Endothelial cell of umbilical vein (primary cell): Measurements from ENCODE around the gene ZNF618. TPM values are rescaled to one million over a fixed set of nuclear protein-coding genes. Genes with fewer than 3 reads are reported as not detected.

Experiments used
- BruUV-seq: library from RNA; stranded (reverse); fragments of 400-500 nt; replicated peaks from 2 replicates; lab custom pipeline; 2021; lab: Mats Ljungman, UMichigan
- CTCF ChIA-PET: fragments of 300-600, 350-600 bp; sonication (Branson Sonifier 250); formaldehyde crosslinking; loops from one replicate; lab custom pipeline; 2021; ENCODE audit warnings: antibody characterized with exemption, inconsistent platforms; lab: Charles Lee
- POLR2A ChIA-PET: fragments of 300-600, 350-600 bp; sonication (Branson Sonifier 250); formaldehyde crosslinking; loops from one replicate; lab custom pipeline; 2021; ENCODE audit warnings: antibody characterized with exemption, inconsistent platforms; lab: Charles Lee
- DNase-seq: peaks from one replicate; pipeline ENCODE4 v3.0.0-alpha.2; 2011; ENCODE audit warnings: low read depth, low spot score
- FAIRE-seq: peaks from 2 replicates; lab custom pipeline; 2011; peaks lifted over from hg19 to GRCh38; lab: Jason Lieb, UNC
- H2AFZ ChIP-seq: 2 replicates; pipeline ENCODE4 v1.6.0; 2012; ENCODE audit warnings: low read depth, low read length, control low read depth, inconsistent platforms
- H3K27ac ChIP-seq: 2 replicates; pipeline ENCODE4 v1.5.1; 2011; ENCODE audit warnings: low read depth, mild to moderate bottlenecking, control low read depth, low read length, moderate library complexity; ENCODE audit not compliant: insufficient read depth
- H3K27me3 ChIP-seq, 2 experiments: 2 replicates each; pipeline versions ENCODE4 v1.6.0 to v1.6.1; 2011; ENCODE audit warnings: low read length in 2 of 2, mixed read lengths in 1 of 2; ENCODE audit not compliant: control insufficient read depth in 2 of 2, insufficient read depth in 2 of 2
- H3K36me3 ChIP-seq, 2 experiments: 2 replicates in 1 of 2; 3 replicates in 1 of 2; pipeline ENCODE4 v1.5.1; 2011; ENCODE audit warnings: low read length in 2 of 2, mild to moderate bottlenecking in 1 of 2, moderate library complexity in 1 of 2; ENCODE audit not compliant: control insufficient read depth in 2 of 2, insufficient read depth in 2 of 2; ENCODE audit errors: extremely low read depth in 1 of 2
- H3K4me1 ChIP-seq: 3 replicates; pipeline ENCODE4 v1.5.1; 2011; ENCODE audit warnings: mild to moderate bottlenecking, low read length; ENCODE audit not compliant: control insufficient read depth, insufficient read depth; ENCODE audit errors: extremely low read depth
- H3K4me2 ChIP-seq: 2 replicates; pipeline ENCODE4 v1.6.1; 2011; ENCODE audit warnings: low read length, control low read depth, mixed read lengths; ENCODE audit not compliant: insufficient read depth
- H3K4me3 ChIP-seq, 3 experiments: fragments of 200-600 bp in 1 of 3; sonication (generic), shearing (Covaris generic) in 1 of 3; replicated peaks in 1 of 3; 2 replicates each; pipeline ENCODE4 v1.5.1; 2011 to 2016; ENCODE audit warnings: control low read depth in 3 of 3, low read length in 3 of 3, mild to moderate bottlenecking in 2 of 3, inconsistent platforms in 1 of 3, low read depth in 1 of 3, moderate library complexity in 1 of 3; ENCODE audit not compliant: insufficient read depth in 1 of 3
- H3K79me2 ChIP-seq: 2 replicates; pipeline ENCODE4 v1.6.0; 2012; ENCODE audit warnings: low read length, inconsistent platforms; ENCODE audit not compliant: control insufficient read depth, insufficient read depth
- H3K9ac ChIP-seq: replicated peaks from 2 replicates; pipeline ENCODE3; 2011; ENCODE audit warnings: low read length, control low read depth; ENCODE audit not compliant: insufficient read depth; ENCODE audit errors: extremely low read depth
- H3K9me1 ChIP-seq: replicated peaks from 3 replicates; pipeline ENCODE4 v1.6.0; 2011; ENCODE audit warnings: mild to moderate bottlenecking, low read length; ENCODE audit not compliant: control insufficient read depth, insufficient read depth; ENCODE audit errors: extremely low read depth
- H3K9me3 ChIP-seq: replicated peaks from 2 replicates; pipeline ENCODE4 v1.5.1; 2012; ENCODE audit warnings: low read length, inconsistent platforms; ENCODE audit not compliant: control insufficient read depth, insufficient read depth
- H4K20me1 ChIP-seq: replicated peaks from 2 replicates; pipeline ENCODE3; 2011; ENCODE audit warnings: mild to moderate bottlenecking, low read length; ENCODE audit not compliant: control insufficient read depth, insufficient read depth; ENCODE audit errors: extremely low read depth
- CTCF ChIP-seq, 2 donors: IDR thresholded peaks; 1 replicate in 1 of 2; 2 replicates in 1 of 2; pipeline ENCODE4 v1.5.1; 2011; ENCODE audit warnings: low read length in 2 of 2, mild to moderate bottlenecking in 2 of 2, moderate library complexity in 2 of 2, control low read depth in 1 of 2, inconsistent platforms in 1 of 2, low read depth in 1 of 2; ENCODE audit not compliant: insufficient read depth in 1 of 2; ENCODE audit errors: extremely low read depth in 1 of 2
- EZH2 ChIP-seq: IDR thresholded peaks from 2 replicates; pipeline ENCODE4 v1.6.1; 2012; ENCODE audit warnings: borderline replicate concordance, low read depth, mild to moderate bottlenecking, moderate library complexity, low read length, inconsistent platforms; ENCODE audit not compliant: severe bottlenecking
- FOS ChIP-seq: IDR thresholded peaks from 2 replicates; pipeline ENCODE4 v1.6.1; 2011; ENCODE audit warnings: mild to moderate bottlenecking, low read length, moderate library complexity, borderline replicate concordance; ENCODE audit not compliant: insufficient read depth
- GATA2 ChIP-seq: IDR thresholded peaks from 2 replicates; pipeline ENCODE4 v1.7.0; 2011; ENCODE audit warnings: low read depth, mild to moderate bottlenecking, moderate library complexity, mixed read lengths, low read length; ENCODE audit not compliant: insufficient read length, insufficient read depth
- JUN ChIP-seq: IDR thresholded peaks from 2 replicates; pipeline ENCODE4 v1.6.1; 2011; ENCODE audit warnings: borderline replicate concordance, low read depth; ENCODE audit not compliant: insufficient read length, insufficient read depth
- MAX ChIP-seq: IDR thresholded peaks from 2 replicates; pipeline ENCODE4 v1.6.1; 2011; ENCODE audit not compliant: insufficient read depth, insufficient read length
- MYC ChIP-seq: IDR thresholded peaks from one replicate; pipeline ENCODE4 v1.6.1; 2011; ENCODE audit warnings: mild to moderate bottlenecking, low read depth, low read length
- POLR2A ChIP-seq: IDR thresholded peaks from 2 replicates; pipeline ENCODE4 v1.6.1; 2012; ENCODE audit warnings: low read depth, mild to moderate bottlenecking, control low read depth, low read length
- POLR2AphosphoS5 ChIP-seq: IDR thresholded peaks from 2 replicates; pipeline ENCODE4 v1.6.1; 2012; ENCODE audit warnings: low read depth, mild to moderate bottlenecking, control low read depth, low read length, moderate library complexity; ENCODE audit not compliant: insufficient read depth
- dilution Hi-C: fragments of 300-500 bp; cut with MboI; formaldehyde crosslinking; loops from one replicate; pipeline ENCODE4 v1.15.0; 2019; ENCODE audit warnings: low sequenced_read_pairs; ENCODE audit not compliant: extremely low pct_ligation_motif_present
- intact Hi-C: fragments of 100-400 bp; cut with micrococcal nuclease; formaldehyde crosslinking; loops from one replicate; pipeline ENCODE4 v1.10.0; 2022
- polyA plus RNA-seq, 4 experiments: library from polyadenylated mRNA; depleted of rRNA in 3 of 4; stranded (reverse) in 3 of 4; unstranded in 1 of 4; fragments of >200 nt; gene quantifications; 2 replicates each; pipeline versions ENCODE4 v1.2.1 to v1.2.3, GENCODE V29; 2011 to 2012; ENCODE audit warnings: missing spikeins in 1 of 4
- total RNA-seq: library from RNA; stranded (reverse); gene quantifications from 2 replicates; pipeline ENCODE4 v1.2.3, GENCODE V29; 2021

The ZNF618 gene
- total and polyA plus RNA-seq, 2 donors (not counting 3 experiments of a cell fraction or from before 2014, with no cell fraction given) = 22.6 to 80.3 TPM

GRCh38 chr9:114072184-114073140 is 196.4 kb downstream of the ZNF618 start:
- H3K4me1 ChIP-seq = no peaks in the 10 kb centered on the region
- no peak overlapping the region for H3K9ac ChIP-seq
- H3K9me1 ChIP-seq = no peaks in the 10 kb centered on the region
- dilution Hi-C loops = no loop called here
- POLR2A ChIA-PET = no interaction called here
- no peak overlapping the region for H2AFZ ChIP-seq
- H3K79me2 ChIP-seq = no peaks in the 10 kb centered on the region
- CTCF ChIA-PET = interaction anchor here (1.0 to 5.8 kb wide), 3 partner anchors 10 to 335 kb away, joined by 3 to 36 read pairs (median 6); no protein-coding TSS in a partner anchor
- H3K4me3 ChIP-seq = no peak overlapping the region
- intact Hi-C loops = no loop called here
- H3K4me2 ChIP-seq = no peak overlapping the region
- FAIRE-seq (no peak), DNase-seq (no peak)
- TF ChIP-seq EZH2 (no peak), CTCF (IDR thresholded peaks at IDR 0.05; ENCODE audit: extremely low read depth in 1 of 2, insufficient read depth in 1 of 2, low read depth in 1 of 2, low read length in 2 of 2) (no peak), POLR2A (no peak)
- no peaks in the 10 kb centered on the region for H3K9me3 ChIP-seq
- BruUV-seq = no TSS peak
- H4K20me1 ChIP-seq = no peaks in the 10 kb centered on the region
- H3K27me3 ChIP-seq = peaks cover 10 to 18% of the 10 kb centered on the region in 2 experiments
- no peak overlapping the region for H3K27ac ChIP-seq
- H3K36me3 ChIP-seq = no peaks in the 10 kb centered on the region

DNA sequence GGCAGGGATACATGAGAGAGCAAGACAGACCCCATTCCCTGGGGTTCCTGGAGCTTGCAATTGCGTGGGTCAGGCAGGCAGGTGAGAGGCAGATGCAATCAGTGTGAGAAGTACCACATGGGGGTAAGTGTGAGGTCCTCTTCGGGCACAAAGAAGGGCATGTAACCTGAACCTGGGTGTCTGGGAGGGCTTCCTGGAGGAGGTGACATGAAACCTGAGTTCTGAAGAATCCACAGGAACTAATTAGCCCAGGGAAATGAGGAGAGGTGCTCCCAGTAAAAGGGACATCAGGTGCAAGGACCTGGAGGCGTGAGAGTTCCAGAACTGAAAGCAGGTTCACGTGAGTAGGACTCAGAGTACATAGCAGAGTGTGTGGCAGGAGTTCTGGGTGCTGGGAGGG is 199.5 kb downstream of the ZNF618 start:
- intact Hi-C loops (no loop called here), dilution Hi-C loops (loop anchor here (25.0 kb wide), 1 partner anchor 212 kb away; no protein-coding TSS in a partner anchor)
- H3K27me3 ChIP-seq = peaks cover 2 to 18% of the 10 kb centered on the region in 2 experiments
- H3K9me1 ChIP-seq = no peaks in the 10 kb centered on the region
- POLR2A ChIA-PET = no interaction called here
- H3K27ac ChIP-seq = no peak overlapping the region
- CTCF ChIA-PET = interaction anchor here (1.5 to 1.7 kb wide), 2 partner anchors 32 to 215 kb away, joined by 6 to 7 read pairs; no protein-coding TSS in a partner anchor
- FAIRE-seq (no peak), DNase-seq (no peak)
- no peak overlapping the region for H3K4me3 ChIP-seq
- no peaks in the 10 kb centered on the region for H3K4me1 ChIP-seq
- no peaks in the 10 kb centered on the region for H4K20me1 ChIP-seq
- no peak for TF ChIP-seq POLR2AphosphoS5
- TF ChIP-seq CTCF (IDR thresholded peaks at IDR 0.05; ENCODE audit: extremely low read depth in 1 of 2, insufficient read depth in 1 of 2, low read depth in 1 of 2, low read length in 2 of 2) = no peak
- TF ChIP-seq GATA2 = no peak
- TF ChIP-seq MYC = no peak
- no peak for TF ChIP-seq EZH2
- TF ChIP-seq JUN = no peak
- TF ChIP-seq POLR2A = no peak
- no peak for TF ChIP-seq MAX
- TF ChIP-seq FOS = no peak
- no peaks in the 10 kb centered on the region for H3K79me2 ChIP-seq
- no TSS peak for BruUV-seq
- no peak overlapping the region for H3K9ac ChIP-seq
- no peak overlapping the region for H3K4me2 ChIP-seq
- no peaks in the 10 kb centered on the region for H3K36me3 ChIP-seq
- H2AFZ ChIP-seq = no peak overlapping the region
- no peaks in the 10 kb centered on the region for H3K9me3 ChIP-seq
